ENCODE results near the gene SLC35A4. TPM values are rescaled to one million over a fixed set of nuclear protein-coding genes. Genes with fewer than 3 reads are reported as not detected.

The SLC35A4 gene
- total RNA-seq, 2 experiments from 2014 or later, result 97.4 to 100 TPM

Other genes with a start within 250 kb of the SLC35A4 start
- gene HBEGF, start 218.2 kb upstream of the SLC35A4 start, total RNA-seq, result 1 to 10 TPM; 5.7 TPM
- not detected for gene SLC4A9, start 204.6 kb upstream of the SLC35A4 start, total RNA-seq
- gene ANKHD1, start 163.0 kb upstream of the SLC35A4 start, total RNA-seq, result 10 to 100 TPM; 86.7 to 89.6 TPM
- 10 to 100 TPM; 13.9 to 15.5 TPM for gene EIF4EBP3, start 17.2 kb upstream of the SLC35A4 start, total RNA-seq
- gene SRA1, start 7.4 kb upstream of the SLC35A4 start, total RNA-seq, result 10 to 100 TPM; 54.6 to 60.6 TPM
- 10 to 100 TPM; 17.5 to 17.8 TPM for gene APBB3, start 230 bp upstream of the SLC35A4 start, total RNA-seq
- gene CD14, start 68.3 kb downstream of the SLC35A4 start, total RNA-seq, result under 1 TPM; 0.42 to 0.58 TPM
- 10 to 100 TPM; 34.4 to 37.4 TPM for gene TMCO6, start 74.6 kb downstream of the SLC35A4 start, total RNA-seq
- 10 to 100 TPM; 64.2 to 69.4 TPM for gene NDUFA2, start 82.8 kb downstream of the SLC35A4 start, total RNA-seq
- 10 to 100 TPM; 94.3 to 95.3 TPM for gene IK, start 83.0 kb downstream of the SLC35A4 start, total RNA-seq
- gene WDR55, start 100.1 kb downstream of the SLC35A4 start, total RNA-seq, result 10 to 100 TPM; 37.5 to 38.9 TPM
- 1 to 10 TPM; 2.7 to 3.7 TPM for gene DND1, start 108.7 kb downstream of the SLC35A4 start, total RNA-seq
- 100 to 1,000 TPM in 1 of 2 experiments, 10 to 100 TPM in 1; 95.2 to 104 TPM for gene HARS1, start 126.5 kb downstream of the SLC35A4 start, total RNA-seq
- 10 to 100 TPM; 23.6 to 24.0 TPM for gene HARS2, start 126.6 kb downstream of the SLC35A4 start, total RNA-seq
- 10 to 100 TPM; 64.8 to 67.2 TPM for gene ZMAT2, start 135.6 kb downstream of the SLC35A4 start, total RNA-seq
- not detected for gene PCDHA1, start 221.3 kb downstream of the SLC35A4 start, total RNA-seq
- not detected for gene PCDHA2, start 230.0 kb downstream of the SLC35A4 start, total RNA-seq
- gene PCDHA3, start 236.2 kb downstream of the SLC35A4 start, total RNA-seq, result not detected
- gene PCDHA4, start 242.2 kb downstream of the SLC35A4 start, total RNA-seq, result not detected

Measured in activated naive CD8-positive, alpha-beta T cell treated with anti-CD3 and anti-CD28 coated beads for 36 hours (primary cell).